Urothelium cell line (cell line): Measurements from ENCODE around the gene FREM1.

Experiments
- DNase-seq: peaks from one replicate; pipeline ENCODE4 v3.0.0; 2011; ENCODE audit warnings: low spot score, mixed read lengths
- FAIRE-seq: peaks from 2 replicates; lab custom pipeline; 2011; peaks lifted over from hg19 to GRCh38; lab: Jason Lieb, UNC

The FREM1 gene

DNA sequence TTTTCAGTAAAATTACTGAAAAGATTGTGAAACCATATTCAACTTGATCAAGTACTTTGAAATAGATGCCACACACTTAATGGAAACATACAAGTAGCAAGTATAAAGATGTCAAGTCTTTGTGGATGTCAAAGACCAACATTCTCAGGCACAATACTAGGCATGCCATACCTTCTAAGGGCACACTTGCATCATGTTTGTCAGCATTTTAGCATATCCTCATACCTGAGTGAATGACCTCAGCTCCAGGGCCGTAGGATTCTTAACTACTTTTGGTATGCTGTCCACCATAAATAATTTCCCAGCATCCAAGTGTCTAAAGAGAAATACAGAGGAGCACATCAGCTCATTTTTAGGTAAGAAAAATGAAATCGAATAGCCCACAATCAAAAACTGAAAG lies 86.4 kb downstream of the FREM1 start:
- FAIRE-seq (no peak), DNase-seq (no peak)

DNA sequence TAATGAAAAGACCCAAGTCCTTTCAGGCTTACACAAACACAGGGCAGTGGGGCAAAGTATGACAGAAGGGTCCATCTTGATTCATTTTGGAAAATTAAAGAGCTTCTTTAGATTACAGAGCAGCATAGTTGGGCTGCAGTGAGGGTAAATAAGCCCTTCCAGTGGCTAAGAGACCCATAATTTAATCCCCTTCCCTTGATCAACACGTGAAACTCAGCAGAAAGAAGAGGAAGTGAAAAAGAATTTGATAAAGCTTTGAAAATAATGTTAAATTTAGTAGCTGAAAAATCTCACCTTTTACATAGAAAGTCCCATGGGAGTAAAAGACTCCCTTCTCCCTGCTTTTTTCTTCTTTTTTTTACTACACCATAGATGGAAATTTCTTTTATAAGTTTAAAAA lies 87.6 kb downstream of the FREM1 start:
- FAIRE-seq: no peak
- no peak for DNase-seq

DNA sequence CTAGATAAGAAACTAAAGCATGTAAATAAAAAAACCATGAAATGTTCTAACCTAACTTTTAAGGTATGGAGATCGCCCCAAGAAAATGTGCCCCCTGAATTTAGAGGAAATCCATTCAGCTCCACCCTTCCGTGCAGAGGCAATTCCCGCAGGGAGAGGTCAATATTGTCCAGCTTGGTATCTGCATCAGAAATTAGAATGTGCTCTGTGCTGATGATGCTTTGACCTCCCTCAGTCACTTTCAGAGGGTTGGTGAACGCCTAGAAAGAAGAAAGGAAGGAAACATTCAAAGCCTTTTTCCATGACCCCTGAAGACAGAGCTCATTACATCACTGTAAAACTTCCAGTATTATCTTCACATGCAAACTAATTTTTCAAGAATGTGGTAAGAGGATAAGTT lies 91.0 kb downstream of the FREM1 start:
- FAIRE-seq (no peak), DNase-seq (no peak)

DNA sequence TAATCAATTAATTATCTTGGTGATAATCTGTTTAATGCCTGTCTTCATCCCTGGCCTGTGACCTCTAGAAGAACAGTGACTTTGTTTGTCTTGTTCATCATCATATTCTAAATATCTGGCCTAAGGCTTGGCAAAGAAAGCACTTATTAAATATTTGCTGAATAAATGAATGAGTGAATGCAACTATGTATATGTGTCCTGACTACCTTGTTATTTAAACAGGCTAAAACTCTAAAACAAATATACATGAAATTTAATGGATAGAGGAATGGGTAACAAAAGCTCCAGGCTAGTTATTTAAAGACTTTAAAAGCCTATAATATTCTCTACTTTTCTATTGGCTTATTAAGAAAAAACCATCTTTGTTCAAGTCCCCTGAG lies 96.0 kb downstream of the FREM1 start:
- no peak for DNase-seq
- no peak for FAIRE-seq

DNA sequence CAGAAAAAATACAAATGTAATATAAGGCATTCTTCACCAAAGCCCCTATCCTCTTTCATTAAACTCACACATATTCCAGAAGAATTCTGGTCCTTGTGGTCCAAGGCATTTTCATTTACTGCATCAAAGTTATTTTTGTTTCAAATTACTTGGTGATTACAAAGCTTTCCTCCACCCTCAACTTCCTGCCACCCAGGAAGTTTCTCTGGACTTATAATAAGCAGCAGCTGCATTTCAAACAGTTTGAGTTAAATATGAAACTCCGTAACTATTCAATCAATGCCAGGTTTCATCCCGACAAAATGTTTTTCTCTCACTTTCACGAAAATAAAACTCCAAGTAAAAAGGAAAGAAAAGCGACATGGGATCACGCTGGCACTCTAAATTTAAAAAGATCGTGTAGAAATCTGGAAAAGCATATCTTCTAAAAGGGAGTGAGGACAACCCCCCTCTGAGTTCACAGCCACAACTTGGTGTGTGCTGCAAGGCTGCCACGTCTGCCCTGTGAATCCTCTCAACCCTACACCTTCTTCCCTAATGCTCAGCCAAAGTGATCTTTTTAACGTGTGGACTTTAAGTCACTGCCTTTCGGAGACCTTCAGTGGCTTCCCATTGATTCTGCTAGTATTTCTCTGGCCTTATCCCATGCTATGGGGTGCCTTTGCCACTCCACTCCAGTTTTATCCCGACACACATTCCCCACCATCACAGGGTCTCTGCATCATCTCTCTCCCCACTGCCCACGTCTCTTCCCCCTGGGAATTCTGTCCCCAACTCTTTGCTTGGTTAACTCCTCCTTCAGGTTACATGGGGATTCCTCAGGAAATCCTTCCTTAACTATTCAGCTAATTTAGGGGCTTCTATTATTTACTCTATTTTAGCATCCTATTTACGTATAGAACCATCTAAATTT lies 96.6 kb downstream of the FREM1 start:
- DNase-seq: no peak
- FAIRE-seq: no peak

DNA sequence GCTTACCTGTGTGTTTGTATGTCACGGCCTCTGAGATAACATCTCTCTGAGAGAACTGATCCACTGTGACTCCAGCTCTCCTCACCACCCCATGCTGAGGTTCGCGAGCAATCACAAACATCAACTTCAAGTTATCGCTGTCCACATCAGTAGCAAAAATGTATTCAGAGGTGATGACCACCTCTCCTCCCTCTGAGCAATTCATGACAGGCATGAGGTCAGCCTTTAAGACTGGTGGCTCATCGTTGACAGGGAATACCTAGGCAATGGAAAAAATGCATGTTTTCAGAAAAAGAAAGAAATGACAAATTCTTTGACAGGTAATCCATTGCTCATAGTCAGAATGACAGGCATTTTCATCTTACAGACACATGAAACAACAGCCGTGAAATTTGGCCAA lies 97.4 kb downstream of the FREM1 start:
- DNase-seq (no peak), FAIRE-seq (no peak)

DNA sequence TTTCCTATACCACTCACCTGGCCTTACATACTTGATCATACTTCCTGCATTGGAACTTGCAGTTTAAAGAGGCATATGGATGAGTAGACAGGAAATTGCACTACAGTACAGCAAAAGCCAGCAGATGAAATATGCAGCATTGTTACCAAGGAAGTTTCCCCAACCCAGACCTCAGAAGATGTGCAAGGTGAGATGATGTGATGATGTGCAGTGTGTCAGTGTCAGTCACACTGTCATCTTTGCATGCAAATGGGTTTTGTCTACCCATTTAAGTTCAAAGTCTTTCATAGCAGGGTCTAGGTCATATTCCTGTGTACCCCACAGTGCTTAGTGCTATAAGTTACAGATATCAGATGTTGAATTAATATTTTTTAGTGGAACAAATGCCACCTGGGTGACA lies 98.4 kb downstream of the FREM1 start:
- no peak for DNase-seq
- FAIRE-seq: no peak

DNA sequence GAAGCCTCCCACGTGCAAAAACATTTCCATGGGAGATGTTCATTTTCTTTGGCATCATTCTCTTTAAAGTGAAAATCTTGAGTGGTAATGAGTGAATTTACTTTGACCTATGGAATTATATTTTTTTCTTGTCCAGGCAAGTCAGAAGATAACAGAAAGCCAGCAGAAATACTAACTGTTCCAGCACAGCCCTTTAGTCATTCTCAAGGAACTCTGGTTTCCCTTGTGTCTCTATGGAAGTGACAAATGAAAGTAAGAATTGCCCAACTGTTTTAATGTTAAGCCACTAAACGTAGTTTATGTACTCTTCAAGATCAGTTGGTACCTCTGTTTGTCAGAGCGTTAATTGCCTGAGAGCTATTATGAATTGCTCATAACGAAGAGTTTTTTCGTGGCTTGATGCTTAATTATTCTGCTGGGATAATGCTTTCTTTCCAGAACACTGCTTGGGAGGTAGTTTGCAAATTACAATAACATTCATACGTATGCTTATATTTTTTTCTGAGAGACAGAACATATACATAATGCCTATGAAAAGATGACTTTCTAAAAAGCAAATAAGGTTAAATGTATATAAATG lies 103.2 kb downstream of the FREM1 start:
- DNase-seq (no peak), FAIRE-seq (no peak)

DNA sequence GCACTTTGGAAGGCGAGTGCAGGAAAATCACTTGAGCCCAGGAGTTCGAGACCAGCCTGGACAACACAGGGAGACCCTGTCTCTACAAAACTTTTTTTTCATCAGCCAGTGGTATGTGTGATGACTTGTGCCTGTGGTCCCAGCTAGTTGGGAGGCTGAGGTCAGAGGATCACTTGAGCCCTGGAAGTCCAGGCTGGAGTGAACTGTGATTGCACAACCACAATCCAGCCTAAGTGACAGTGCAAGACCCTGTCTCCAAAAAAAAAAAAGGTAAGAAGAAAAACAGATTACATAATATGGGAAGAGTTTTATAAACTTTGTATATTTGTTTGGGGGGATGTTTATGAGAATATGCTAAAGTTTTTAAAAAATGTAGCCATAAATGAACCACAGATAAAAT lies 111.2 kb downstream of the FREM1 start:
- DNase-seq (no peak), FAIRE-seq (no peak)

DNA sequence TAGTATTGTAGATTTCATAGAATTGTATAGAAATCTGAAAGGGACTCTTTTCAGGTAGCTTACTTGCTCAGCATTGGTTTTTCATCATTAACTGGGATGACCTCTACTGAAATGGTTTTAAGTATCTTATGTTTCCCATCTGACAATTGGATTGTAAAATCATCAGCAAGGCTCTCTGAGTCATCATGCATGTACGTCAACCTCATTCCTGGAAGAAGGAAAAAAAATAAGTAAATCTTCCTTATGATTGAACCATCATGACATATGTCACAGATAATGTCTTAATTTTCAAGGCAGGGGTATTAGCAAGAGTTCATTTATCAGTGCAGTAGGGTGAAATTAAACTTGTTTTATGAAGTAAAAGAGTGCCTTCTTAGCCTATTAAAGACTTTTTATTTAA lies 112.8 kb downstream of the FREM1 start:
- no peak for FAIRE-seq
- no peak for DNase-seq

DNA sequence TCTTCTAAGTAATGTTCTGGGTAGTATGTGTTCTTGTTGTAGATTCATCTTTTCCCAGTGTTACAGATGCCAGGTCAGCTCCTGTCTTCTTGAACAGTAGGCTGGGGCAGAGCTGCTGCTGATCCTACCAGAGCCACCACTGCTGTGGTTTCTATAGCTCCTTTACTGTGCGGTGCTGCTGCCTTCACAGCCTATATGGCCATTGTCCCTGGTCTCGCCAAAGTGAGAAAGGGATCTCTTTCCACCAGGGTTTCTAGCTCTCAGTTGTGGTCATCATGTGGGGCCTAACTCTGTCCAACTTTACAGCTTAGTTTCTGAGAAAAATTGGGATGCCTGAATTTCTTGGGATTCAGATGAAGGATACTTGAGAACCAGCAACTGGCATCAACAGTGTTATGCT lies 116.8 kb downstream of the FREM1 start:
- FAIRE-seq: no peak

DNA sequence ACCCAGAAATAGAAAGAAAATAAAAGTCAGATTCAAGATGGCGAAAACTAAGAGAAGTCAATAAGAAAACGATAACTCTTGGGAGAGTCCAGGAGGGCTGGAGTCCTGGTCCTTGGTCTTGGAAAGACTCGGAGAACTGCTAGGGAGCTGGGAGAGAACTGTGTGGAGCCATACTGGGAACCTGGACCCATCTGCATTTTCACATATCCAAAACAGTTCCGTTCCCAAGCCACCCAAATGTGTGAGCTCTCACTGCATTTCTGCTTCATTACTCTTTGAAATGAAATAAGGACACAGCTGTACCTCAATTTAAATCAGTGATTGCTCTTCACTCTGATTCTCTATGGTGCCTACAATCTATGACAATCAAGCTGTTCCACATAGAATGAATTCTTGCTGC lies 119.6 kb downstream of the FREM1 start:
- DNase-seq (no peak), FAIRE-seq (no peak)

More for the DNA sequence above, 116.8 kb downstream of the FREM1 start:
- no peak for DNase-seq

DNA sequence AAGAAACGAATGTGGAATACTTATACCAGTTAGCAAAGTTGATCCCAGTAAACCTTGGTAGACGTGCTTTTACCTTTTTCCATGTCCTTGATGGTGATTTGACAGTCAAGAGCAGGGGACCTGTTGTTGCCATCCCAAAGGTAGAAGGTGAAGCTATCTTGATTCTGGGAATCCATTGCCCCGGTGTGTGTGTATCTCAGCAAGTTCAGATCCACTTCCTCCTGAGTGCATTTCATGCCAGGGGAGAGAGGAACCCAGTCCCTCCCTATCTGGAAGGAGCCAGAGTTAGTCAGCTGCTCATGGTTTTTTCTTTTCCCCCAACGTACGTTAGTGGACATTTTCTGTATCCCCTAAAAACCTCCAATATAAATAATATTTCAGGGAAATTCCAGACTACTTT lies 121.4 kb downstream of the FREM1 start:
- no peak for DNase-seq
- FAIRE-seq: no peak

DNA sequence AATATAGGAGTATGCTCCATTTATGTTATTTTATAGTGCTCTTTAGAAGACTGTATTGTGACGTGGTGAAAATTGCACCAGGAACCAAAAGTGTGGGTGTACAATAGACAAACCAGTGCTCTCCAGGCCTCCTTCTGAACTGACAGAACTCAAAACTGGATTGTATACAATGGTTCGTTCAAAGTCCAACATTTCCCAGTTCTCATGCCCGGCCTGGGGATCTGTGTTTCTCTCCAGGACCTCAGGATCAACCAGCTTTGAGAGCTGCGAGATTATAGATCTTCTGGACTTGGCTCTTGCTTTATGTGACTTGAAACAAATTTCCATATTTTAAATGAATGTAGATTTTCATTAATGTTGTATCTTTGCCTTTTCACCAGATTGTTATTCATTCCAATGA lies 126.9 kb downstream of the FREM1 start:
- DNase-seq: no peak
- no peak for FAIRE-seq

DNA sequence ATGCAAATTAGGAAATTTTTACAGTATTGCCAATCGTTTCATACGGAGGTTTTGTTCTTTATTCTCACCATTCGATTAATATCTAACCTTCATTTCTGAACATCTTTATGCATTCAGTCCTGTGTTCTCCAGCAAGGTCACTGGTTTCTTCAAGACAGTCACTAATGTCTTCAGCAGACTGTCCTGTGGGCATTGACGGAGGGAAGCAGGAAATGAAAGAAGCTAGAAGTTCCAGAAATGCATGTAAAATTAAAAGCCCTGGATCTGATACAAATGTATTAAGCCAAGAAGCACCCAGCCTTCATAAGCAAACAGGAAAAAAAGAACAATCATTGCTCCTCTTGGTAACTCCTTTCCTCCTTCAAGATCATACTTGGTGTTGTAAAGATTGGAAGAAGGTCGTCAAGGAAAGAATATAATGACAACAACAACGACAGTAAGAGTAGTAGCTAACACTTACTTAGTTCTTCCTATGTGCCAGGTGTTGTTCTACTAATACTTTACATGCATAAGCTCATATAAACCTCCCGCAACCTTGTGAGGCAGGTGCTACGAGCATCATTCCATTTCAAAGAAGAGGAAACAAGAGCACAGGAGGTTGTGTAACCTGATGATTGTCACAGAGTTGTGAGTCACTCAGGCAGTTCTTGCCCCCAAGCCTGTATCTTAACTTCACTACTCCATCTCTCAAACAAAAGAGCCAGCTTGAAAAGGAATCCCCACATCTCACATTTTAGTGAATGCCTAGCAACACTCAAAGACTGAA lies 127.8 kb downstream of the FREM1 start:
- FAIRE-seq: no peak
- no peak for DNase-seq

DNA sequence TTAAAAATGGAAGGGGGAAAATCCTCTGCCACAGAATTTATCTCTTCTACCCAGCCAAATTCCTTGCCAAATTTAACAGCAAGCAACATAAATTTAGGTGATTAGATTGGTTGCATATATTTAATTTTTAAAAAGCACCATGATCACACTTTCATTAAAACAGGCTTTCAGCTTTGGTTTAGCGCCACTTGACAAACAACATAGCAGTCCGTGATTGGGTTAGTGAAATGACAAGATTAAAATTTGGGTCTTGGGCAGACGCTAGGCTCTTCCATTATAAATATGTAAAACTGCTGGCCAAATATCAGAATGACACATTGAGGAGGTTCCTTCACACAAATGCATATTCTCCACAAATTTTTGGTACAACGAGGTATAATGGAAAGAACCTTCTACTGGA lies 129.5 kb downstream of the FREM1 start:
- FAIRE-seq (no peak), DNase-seq (no peak)

DNA sequence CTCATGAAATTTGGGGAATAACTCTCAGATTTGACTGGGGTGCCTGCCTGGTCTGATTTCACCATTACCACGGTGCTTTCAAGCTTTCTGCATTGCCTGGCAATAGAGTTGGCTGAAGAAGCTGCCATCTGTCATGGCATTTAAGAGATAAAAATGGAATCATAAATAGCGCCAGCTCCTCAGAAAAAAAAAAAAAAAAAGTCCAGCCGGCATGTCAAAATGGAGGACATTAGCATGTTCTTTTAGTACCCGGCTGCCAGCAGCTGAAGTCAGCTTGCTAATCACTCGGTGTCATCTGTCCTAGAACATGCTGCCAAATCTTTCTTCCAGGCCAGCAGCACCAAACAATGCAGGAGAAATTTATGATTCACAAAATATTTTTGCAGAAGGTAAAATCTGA lies 130.0 kb downstream of the FREM1 start:
- DNase-seq (no peak), FAIRE-seq (no peak)

DNA sequence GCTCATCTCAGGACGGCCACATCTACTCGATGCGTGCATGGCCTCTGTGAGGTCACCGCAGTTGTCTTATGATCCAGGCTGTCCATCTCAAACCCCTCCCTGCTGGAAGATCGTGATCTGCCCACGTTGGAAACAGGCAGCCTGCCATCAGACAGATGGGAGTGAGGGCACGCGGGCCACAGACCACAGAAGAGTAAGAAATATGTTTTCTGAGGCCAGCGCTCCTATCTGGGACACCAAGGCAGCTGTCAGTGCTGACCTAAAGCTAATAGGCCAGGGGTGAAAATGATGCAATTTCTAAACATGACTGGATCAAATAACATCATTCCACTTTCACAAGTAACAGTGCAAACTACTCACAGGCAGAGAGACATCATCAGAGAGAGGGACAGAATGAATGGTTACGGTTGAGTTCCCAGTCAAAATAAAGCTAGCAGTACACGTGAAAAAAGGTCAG lies 130.6 kb downstream of the FREM1 start:
- no peak for DNase-seq
- FAIRE-seq: no peak

DNA sequence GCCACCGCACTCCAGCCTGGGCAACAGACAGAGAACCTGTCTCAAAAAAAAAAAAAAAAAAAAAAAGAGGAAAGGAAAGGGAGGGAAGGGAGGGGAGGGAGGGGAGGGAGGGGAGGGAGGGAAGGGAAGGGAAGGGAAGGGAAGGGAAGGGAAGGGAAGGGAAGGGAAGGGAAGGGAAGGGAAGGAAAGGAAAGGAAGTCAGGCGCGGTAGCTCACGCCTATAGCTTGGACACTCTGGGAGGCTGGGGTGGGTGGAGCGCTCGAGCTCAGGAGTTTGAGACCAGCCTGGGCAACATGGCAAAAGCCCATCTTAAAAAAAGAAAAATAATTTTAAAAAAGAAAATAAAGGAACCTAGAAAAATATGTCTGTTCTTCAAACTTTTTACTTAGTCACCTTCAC lies 131.7 kb downstream of the FREM1 start:
- FAIRE-seq (no peak), DNase-seq (no peak)

DNA sequence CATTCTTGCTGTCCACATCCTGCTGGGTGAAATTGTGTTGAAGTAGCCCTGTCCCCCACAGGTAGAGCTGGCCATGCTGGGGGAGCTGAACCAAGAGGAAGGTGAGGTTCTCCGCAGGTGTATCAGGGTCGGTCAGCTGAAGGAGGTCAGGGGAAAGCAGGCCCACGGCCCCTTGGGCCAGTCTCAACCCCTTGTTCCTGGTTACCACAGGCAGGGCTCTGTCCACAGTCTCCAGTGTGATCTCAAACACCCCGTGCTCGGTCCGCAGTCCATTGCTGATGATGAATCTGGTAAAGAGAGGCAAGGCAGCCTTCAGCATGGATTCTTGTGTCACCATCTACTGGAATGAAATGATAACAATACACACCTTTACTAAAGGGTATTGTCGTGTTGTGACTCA lies 134.3 kb downstream of the FREM1 start:
- no peak for FAIRE-seq
- DNase-seq: no peak

DNA sequence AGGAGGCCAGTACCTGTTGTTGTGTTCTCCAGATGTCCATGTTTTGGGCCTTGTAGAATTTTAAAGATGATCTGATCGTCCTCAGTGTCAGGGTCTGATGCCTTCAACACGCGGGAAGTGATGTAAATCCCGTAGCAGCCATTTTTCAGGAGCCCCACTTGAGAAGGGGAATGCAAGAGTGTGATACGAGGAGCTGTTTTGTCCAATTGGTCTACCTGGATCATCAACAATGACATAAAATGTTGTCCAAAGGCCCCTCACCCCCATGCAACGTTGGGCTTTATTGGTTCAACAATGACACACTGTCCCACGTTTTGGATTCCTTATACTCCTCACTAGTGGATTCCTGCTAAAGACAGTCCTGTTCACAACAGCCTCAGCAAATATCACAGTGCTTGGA lies 139.6 kb downstream of the FREM1 start:
- DNase-seq: no peak
- FAIRE-seq: no peak

DNA sequence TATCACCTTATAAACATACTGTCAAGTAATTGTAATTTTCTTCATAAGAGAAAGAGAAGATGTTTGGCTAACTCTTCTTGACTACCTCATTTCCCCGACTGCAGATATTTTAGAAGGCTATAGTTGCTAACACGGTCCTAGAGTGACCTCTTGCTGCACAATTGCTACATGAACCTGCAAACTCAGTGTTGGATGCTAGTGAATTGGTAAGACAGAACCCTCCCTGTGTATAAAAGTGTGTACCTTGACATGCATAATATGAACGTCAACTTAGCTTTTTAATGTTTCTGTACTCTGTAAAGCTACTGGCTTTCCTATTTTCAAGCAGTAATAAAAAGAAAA lies 141.0 kb downstream of the FREM1 start:
- FAIRE-seq (no peak), DNase-seq (peak; percentile 8)
